Activated CD8-positive, alpha-beta memory T cell treated with anti-CD3 and anti-CD28 coated beads, Interleukin-2, amount 50 U/mL, for 4 hours (primary cell): ENCODE results near the gene TYRP1.

Source experiments
- DNase-seq: peaks from one replicate; pipeline ENCODE4 v3.0.0-alpha.2; 2020

TYRP1 gene

DNA sequence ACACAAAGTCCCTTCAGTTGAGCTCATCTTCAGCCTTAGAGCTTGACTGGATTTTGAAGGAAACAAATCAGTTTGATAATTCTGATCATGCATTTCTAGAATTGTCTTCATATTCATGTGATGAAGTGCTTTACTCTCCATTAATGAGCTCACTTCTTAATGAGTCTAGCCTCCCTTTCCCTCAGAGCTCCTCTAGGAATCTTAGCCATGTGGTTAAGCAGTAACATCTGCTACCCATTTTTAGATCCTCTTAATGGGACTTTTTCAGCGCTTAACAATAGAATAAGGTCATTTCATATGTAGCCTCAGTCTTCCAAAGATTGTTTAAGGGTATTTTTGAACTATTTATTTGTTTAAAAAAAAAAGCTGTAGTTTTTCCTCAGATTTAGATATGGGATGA lies 44.7 kb downstream of the TYRP1 start:
- DNase-seq = no peak

DNA sequence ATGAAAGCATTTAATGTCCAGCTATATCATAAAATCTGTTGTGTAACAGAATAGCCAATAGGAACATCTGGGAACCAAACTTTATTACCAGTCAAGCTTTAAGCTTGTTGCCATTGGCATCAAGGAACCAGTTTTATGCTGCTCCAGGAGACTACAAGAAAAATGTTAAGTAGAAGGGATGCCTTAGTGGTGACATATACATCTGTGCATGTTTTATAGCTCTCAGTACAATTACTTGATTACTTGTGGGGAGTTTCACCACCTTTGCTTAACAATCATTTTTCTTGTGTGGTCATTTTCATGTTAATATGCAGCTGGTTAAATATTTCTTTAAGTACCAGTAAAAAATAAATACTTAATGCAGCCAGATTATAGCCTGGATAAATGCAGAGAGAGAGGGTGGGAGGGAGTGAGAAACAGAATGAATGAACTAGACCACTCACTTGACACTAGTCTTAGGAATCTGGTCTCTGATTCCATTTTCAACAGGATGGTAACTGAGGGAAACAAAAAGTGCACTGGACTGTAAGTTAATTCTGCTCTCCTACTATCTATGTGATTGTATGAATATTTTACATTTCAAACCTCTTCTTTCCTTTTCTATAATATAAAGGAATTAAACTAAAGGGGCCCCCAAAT lies 45.9 kb downstream of the TYRP1 start:
- DNase-seq = no peak

DNA sequence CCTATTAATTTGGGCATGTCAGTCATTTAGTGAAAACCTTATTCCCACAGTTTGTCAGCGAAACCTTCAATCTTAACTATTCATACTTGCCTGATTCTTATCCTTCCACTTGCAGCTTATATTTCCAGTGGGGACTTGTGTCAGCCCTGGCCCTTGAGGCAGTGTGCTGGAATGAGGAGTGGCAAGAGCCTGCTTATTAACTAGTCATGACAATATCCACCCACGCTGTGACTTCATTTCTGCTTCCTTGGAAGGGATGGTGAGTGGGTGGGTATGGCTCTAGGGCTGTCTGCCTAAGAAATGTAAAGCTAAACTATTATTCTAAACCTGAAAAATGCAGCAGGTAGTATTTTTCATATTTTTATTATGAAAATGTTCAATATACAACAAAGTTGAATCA lies 47.7 kb downstream of the TYRP1 start:
- DNase-seq = no peak

DNA sequence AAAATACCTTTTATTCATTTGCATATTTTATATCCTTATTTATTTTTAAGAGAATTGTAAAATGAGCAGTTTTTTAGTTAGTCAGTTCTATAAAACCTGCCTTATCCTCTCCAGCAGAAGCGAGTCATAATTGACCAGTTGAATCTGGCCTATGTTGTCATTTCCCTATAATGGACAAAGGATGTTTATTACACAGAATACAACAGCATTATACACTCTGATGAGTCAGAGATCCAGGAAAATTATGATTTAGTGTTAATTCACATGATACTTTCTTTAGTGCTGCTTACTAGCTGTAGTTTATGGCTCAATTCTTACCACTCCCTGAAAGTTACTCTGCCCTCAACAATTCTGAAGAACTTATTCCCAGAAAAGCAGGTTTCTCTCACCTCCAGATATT lies 54.8 kb downstream of the TYRP1 start:
- no peak for DNase-seq

DNA sequence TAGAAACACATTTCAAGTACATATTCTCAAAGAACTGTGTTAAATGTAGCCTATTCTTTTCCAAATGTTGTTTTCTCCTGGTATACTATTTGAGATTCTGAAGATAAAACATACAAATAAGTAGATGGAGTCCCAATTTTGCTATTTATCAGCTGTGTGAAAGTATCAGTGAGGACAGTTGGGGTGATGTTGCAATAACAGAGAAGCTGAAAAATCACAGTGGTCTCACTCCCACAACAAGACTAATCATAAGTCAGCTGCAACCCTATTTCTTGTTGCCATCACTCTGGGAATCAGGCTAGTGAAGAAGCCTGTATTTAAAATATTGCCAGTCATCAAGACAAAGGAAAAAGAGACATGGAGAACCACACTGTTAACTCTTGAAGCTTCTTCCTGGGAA lies 55.8 kb downstream of the TYRP1 start:
- DNase-seq = no peak

DNA sequence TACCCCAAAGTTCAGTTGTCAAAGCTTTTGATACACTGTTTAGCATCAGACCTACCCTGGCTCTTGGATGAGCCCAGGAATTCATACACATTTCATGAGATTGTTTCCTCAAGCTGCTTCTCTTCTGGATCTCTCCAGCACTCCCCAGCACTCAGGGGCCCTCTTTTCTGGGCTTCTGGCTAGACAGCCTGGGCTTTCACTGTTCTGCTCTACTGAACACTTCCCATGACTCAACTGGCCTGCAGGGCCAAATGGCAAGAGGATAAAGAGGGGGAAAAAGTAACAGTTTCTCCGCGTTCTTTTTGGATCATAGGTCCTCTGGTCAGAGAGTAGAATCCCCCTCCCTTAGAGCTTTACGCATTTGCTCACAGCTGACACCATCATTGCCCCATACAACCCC lies 60.7 kb downstream of the TYRP1 start:
- DNase-seq = no peak

DNA sequence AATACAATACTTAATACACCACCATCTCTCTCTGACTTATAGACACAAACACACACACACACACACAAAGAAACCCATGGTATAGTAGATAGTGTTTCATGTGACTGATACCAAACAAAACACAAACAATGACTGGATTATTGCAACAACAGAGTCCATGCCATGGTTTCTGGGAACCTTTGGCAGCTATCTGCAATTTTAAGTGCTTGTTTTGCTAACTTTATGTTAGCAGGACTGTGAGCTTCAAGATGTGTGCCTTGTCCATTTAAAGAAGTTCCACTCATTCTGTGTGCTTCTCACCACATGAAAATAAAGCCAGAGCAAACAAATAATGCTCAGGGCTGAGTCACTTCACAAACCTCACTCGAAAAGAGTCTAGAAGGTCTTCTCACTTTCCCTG lies 66.6 kb downstream of the TYRP1 start:
- DNase-seq = no peak
